PC-3 (cell line): ENCODE data around the gene MAML2. TPM values are rescaled to one million over a fixed set of nuclear protein-coding genes. Genes with fewer than 3 reads are reported as not detected.

ENCODE experiments used
- ATAC-seq: fragments of 200-7000 bp; cut with Tn5 transposase; 2 replicates; pipeline ENCODE4 v1.9.1; 2020; ENCODE audit warnings: mild to moderate bottlenecking, moderate library complexity
- BruUV-seq: library from RNA; stranded (reverse); fragments of 400-500 nt; replicated peaks from 2 replicates; lab custom pipeline; 2021; lab: Mats Ljungman, UMichigan
- CTCF ChIA-PET: fragments of 300-600 bp; sonication (Branson Sonifier 250); formaldehyde crosslinking; loops from one replicate; lab custom pipeline; 2022; ENCODE audit warnings: antibody characterized with exemption; lab: Charles Lee
- POLR2A ChIA-PET: fragments of 300-600 bp; sonication (Branson Sonifier 250); formaldehyde crosslinking; loops from one replicate; lab custom pipeline; 2022; ENCODE audit warnings: antibody characterized with exemption; ENCODE audit not compliant: unreplicated experiment; lab: Charles Lee
- DNase-seq: peaks from one replicate; pipeline ENCODE4 v3.0.0-alpha.2; 2015
- H2AFZ ChIP-seq: fragments of 300-600 bp; sonication (generic); 2 replicates; pipeline ENCODE4 v1.6.0; 2016; ENCODE audit warnings: antibody characterized with exemption, low read length
- H3F3A ChIP-seq: fragments of 300-600 bp; sonication (generic); one replicate; pipeline ENCODE4 v1.6.0; 2017; ENCODE audit warnings: antibody characterized with exemption, low read length, control low read depth, mild to moderate bottlenecking; ENCODE audit not compliant: unreplicated experiment
- H3K27ac ChIP-seq: fragments of 300-600 bp; sonication (generic); 2 replicates; pipeline ENCODE4 v1.5.1; 2016; ENCODE audit warnings: mild to moderate bottlenecking, low read length
- H3K27me3 ChIP-seq: fragments of 300-600 bp; sonication (generic); 2 replicates; pipeline ENCODE4 v1.6.1; 2016; ENCODE audit warnings: low read length, mixed read lengths
- H3K36me3 ChIP-seq: fragments of 300-600 bp; sonication (generic); 2 replicates; pipeline ENCODE4 v1.6.1; 2016; ENCODE audit warnings: low read depth, mixed run types, low read length, mixed read lengths
- H3K4me1 ChIP-seq: fragments of 300-600 bp; sonication (generic); 2 replicates; pipeline ENCODE4 v1.5.1; 2016; ENCODE audit warnings: low read length; ENCODE audit not compliant: insufficient read depth
- H3K4me2 ChIP-seq: fragments of 300-600 bp; sonication (generic); 2 replicates; pipeline ENCODE4 v1.6.0; 2016; ENCODE audit warnings: low read length
- H3K4me3 ChIP-seq: fragments of 300-600 bp; sonication (generic); 2 replicates; pipeline ENCODE4 v1.5.1; 2016; ENCODE audit warnings: mild to moderate bottlenecking, low read length, mixed read lengths
- H3K79me2 ChIP-seq: fragments of 300-600 bp; sonication (generic); 2 replicates; pipeline ENCODE4 v1.6.1; 2017; ENCODE audit warnings: low read length, mixed read lengths
- H3K9ac ChIP-seq: fragments of 300-600 bp; sonication (generic); 2 replicates; pipeline ENCODE4 v1.6.0; 2016; ENCODE audit warnings: mild to moderate bottlenecking, low read length
- H3K9me2 ChIP-seq: fragments of 300-600 bp; sonication (generic); replicated peaks from 2 replicates; pipeline ENCODE4 v1.6.1; 2016; ENCODE audit warnings: mixed run types, low read length, mixed read lengths
- H3K9me3 ChIP-seq: fragments of 300-600 bp; sonication (generic); 2 replicates; pipeline ENCODE4 v1.6.1; 2016; ENCODE audit warnings: low read length, mixed read lengths
- H4K20me1 ChIP-seq: fragments of 300-600 bp; sonication (generic); 2 replicates; pipeline ENCODE4 v1.6.1; 2016; ENCODE audit warnings: low read length, mixed read lengths
- CTCF ChIP-seq: fragments of 300-600 bp; sonication (generic); conservative IDR thresholded peaks from 2 replicates; pipeline ENCODE4 v1.5.1; 2017; ENCODE audit warnings: antibody characterized with exemption, low read depth, mild to moderate bottlenecking, low read length
- EZH2 ChIP-seq: fragments of 300-600 bp; sonication (generic); IDR thresholded peaks from one replicate; pipeline ENCODE4 v1.6.1; 2017; ENCODE audit warnings: antibody characterized with exemption, mild to moderate bottlenecking, low read length; ENCODE audit not compliant: unreplicated experiment
- EZH2phosphoT487 ChIP-seq: fragments of 300-600 bp; sonication (generic); IDR thresholded peaks from 2 replicates; pipeline ENCODE4 v1.6.1; 2018; ENCODE audit warnings: mild to moderate bottlenecking, antibody characterized with exemption, low read length, borderline replicate concordance
- intact Hi-C: fragments of 100-400 bp; cut with micrococcal nuclease; formaldehyde crosslinking; loops from 2 replicates; pipeline ENCODE4 v1.9.0; 2023
- total RNA-seq: library from RNA; depleted of rRNA; stranded (reverse); fragments of >200 nt; gene quantifications from 2 replicates; pipeline ENCODE4 v1.2.3, GENCODE V29; 2014

The MAML2 gene
- total RNA-seq, 1 experiment from 2014 or later: 10.9 TPM

- Histone ChIP-seq H3K4me1 (peaks cover 50% of the 10 kb centered on the region), H3K9me3 (no peaks in the 10 kb centered on the region), H3K4me2 (peak overlapping the region; percentile 30; the same call in 1 of the 2 replicates), H3K36me3 (no peaks in the 10 kb centered on the region), H3F3A (no peaks in the 10 kb centered on the region), H3K27me3 (no peaks in the 10 kb centered on the region), H2AFZ (no peak overlapping the region), H3K4me3 (no peak overlapping the region), H3K9me2 (no peaks in the 10 kb centered on the region), H4K20me1 (no peaks in the 10 kb centered on the region), H3K27ac (peak overlapping the region; percentile 88), H3K9ac (peak overlapping the region; percentile 58), H3K79me2 (0 out of 2 replicates have a peak, but pooled peaks cover 3% of the 10 kb centered on the region)
- BruUV-seq: no TSS peak
- no peak for DNase-seq
- no peak for ATAC-seq
- intact Hi-C loops: no loop called here
- ChIA-PET POLR2A (no interaction called here), CTCF (no interaction called here)
- TF ChIP-seq CTCF (no peak), EZH2 (no peak), EZH2phosphoT487 (no peak)
Observed at GRCh38 chr11:96150609-96151008, 192.4 kb downstream of the MAML2 start.

DNA sequence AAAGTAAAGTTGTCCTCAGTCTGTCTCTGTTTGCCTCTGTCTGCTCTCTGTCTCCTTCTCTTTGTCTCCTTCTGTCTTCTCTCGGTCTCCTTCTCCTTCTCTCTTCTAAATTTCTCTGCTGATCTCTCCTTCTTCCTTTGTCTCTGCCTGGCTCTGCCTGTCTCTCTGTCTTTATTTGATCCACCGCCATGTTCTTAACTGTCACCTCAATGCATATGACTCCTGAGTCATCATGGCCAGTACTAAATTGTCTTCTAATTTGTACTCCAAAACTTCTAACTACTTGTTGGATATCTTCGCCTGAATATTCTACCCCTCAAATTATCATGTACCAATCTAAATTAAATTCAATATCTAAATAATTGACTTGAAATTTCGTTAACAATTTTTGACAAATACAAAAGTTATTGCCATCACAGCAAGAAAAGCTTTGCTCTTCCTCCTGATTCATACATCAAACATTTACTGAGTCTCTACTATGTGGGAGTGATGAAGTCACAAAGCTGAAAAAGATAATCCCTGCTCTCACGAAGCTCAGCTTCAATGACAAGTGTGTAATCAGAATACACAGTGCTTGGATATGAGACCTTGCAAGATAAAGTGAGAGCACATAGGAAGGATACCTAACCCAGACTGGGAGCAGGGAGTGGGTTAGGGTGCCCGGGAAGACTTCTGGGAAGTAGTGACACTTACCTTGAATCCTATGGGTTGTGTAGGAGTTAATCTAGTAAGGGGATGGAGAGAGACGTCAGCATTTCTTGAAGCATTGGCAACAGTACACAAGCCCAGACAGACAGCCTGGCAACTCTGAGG, 193.0 kb downstream of the MAML2 start:
- peak; percentile 47 for ATAC-seq
- CTCF ChIA-PET: no interaction called here
- Histone ChIP-seq H3K27me3 (no peaks in the 10 kb centered on the region), H3K9ac (peak overlapping the region; percentile 58), H3K4me2 (peak overlapping the region; percentile 30), H2AFZ (no peak overlapping the region), H3K9me2 (no peaks in the 10 kb centered on the region), H3K36me3 (no peaks in the 10 kb centered on the region), H3K9me3 (no peaks in the 10 kb centered on the region), H3F3A (no peaks in the 10 kb centered on the region), H3K27ac (peak overlapping the region; percentile 88), H3K4me1 (peaks cover 52% of the 10 kb centered on the region), H3K4me3 (no peak overlapping the region), H3K79me2 (0 out of 2 replicates have a peak, but pooled peaks cover 3% of the 10 kb centered on the region), H4K20me1 (no peaks in the 10 kb centered on the region)
- DNase-seq: peak; percentile 77
- no TSS peak for BruUV-seq
- intact Hi-C loops: loop anchor here (5.0 to 10.0 kb wide), 4 partner anchors 53 to 313 kb away; partner anchors contain the start of gene MAML2
- POLR2A ChIA-PET: no interaction called here
- TF ChIP-seq EZH2phosphoT487 (no peak), CTCF (no peak), EZH2 (no peak)
